Prostate gland (tissue), 2 donors: ENCODE results near the gene MADD.

Experiments
- POLR2A ChIP-seq: fragments of 450-650 bp; IDR thresholded peaks from one replicate; pipeline ENCODE4 v1.6.1; 2016; ENCODE audit warnings: antibody characterized with exemption, mild to moderate bottlenecking
- POLR2AphosphoS5 ChIP-seq: sonication (generic); formaldehyde crosslinking; IDR thresholded peaks from one replicate; pipeline ENCODE4 v1.6.1; 2017; ENCODE audit warnings: antibody characterized with exemption
- TF ChIP-seq, protein P1 (sequence below), 4 experiments: fragments of 200-600 bp in 2 of 4; fragments of 450-650 bp in 2 of 4; sonication (generic) in 2 of 4; IDR thresholded peaks; 1 replicate in 3 of 4; 2 replicates in 1 of 4; pipeline ENCODE4 v1.5.1; 2016 to 2019; ENCODE audit warnings: antibody characterized with exemption in 4 of 4, mild to moderate bottlenecking in 2 of 4, moderate library complexity in 2 of 4

- TF ChIP-seq, protein P1, sequence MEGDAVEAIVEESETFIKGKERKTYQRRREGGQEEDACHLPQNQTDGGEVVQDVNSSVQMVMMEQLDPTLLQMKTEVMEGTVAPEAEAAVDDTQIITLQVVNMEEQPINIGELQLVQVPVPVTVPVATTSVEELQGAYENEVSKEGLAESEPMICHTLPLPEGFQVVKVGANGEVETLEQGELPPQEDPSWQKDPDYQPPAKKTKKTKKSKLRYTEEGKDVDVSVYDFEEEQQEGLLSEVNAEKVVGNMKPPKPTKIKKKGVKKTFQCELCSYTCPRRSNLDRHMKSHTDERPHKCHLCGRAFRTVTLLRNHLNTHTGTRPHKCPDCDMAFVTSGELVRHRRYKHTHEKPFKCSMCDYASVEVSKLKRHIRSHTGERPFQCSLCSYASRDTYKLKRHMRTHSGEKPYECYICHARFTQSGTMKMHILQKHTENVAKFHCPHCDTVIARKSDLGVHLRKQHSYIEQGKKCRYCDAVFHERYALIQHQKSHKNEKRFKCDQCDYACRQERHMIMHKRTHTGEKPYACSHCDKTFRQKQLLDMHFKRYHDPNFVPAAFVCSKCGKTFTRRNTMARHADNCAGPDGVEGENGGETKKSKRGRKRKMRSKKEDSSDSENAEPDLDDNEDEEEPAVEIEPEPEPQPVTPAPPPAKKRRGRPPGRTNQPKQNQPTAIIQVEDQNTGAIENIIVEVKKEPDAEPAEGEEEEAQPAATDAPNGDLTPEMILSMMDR (IDR thresholded peaks at IDR 0.05), result no peak
- TF ChIP-seq POLR2A (no peak), POLR2AphosphoS5 (no peak)
These were observed 22.4 kb upstream of the MADD start for GRCh38 chr11:47247502-47247901.
